HG03060 (cell line): Measurements from ENCODE around the gene NAA20.

Experiments
- ATAC-seq: cut with Tn5 transposase; IDR thresholded peaks from one replicate; pipeline ENCODE4 v1.9.1; 2021; ENCODE audit warnings: low read depth, moderate number of reproducible peaks; ENCODE audit not compliant: unreplicated experiment

The NAA20 gene

DNA sequence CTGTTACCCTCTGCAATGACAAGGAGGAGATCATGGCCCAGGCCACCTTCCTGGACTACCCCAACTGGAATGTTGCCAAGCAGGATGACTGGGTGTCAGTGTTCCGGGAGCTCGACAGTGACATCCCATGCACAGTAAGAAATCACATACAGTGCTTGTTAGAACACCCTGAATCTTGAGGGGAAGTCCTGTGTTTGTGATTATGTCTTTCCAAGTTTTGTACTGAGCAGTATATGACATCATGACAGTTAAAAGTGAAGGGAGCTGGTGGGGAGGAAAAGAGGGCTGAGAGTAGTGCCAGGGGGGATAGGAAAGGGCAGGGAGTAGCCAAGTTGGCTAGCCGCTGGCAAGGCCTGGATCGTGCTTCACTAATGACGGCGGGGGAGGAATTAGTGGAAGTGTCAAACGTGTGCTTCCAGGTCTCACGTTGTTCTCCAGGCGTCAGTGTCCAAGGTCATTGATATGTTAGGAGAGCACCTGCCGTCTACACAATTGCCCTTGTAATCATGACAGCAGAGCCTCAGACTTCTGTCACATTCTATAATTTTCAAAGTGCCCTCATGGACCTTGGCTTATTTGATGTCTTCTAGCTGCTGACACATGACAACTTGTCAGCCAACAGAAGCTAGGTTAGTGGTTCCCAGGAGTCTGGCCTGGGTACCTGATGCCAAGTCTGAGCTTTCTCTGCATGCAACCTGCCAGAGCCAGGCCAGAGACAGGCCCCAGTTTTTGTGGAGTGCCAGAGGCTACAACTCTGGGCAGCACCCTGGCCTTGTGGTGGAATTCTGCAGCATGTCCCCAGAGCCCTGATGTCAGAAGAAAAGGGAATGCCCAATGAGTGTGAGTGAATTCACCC lies 53.9 kb downstream of the NAA20 start:
- ATAC-seq: no peak

DNA sequence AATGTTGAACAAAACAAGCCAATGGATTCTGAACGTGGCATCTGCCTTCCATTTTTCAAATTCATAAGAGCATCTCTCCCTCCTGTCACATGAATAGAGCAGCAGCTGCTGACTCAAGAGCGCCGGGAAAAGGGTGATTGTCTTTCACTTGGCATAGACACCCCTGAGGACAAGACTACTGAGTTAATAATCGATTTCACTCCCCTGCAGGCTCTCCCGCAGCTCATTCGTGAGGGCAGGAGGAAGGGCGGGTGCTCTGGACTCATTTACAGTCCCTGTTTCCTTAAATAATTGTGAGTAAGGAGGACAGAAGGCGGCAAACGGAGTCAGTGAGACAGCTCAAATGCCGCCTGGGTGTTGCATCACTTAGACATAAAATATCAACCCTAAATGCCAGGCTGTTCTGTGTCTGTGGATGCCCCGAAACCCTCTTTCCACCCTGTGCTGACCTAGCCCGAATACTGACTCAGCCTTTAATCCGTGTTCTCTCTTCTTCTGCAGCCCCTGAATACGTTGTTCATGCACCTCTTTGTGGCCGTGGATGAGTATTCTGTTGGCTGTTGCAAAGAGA lies 56.7 kb downstream of the NAA20 start:
- no peak for ATAC-seq

DNA sequence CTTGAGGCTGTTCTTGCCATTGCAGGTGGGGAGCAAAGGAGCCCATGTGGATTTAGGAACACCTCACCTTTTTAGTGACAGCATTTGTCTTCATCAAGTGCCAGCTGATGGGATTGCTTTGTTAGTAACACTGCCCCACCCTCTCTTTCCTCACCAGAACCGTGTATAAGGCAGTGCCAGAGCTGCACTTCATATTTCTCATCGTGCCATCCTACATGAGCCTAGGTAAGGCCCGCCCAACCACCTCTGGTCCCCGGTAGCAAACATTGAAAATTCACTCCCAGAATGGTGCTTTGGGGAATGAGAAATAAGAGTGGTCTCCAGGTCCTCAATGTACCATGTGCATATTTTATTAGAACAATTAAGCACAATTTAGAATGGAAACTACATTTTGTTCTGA lies 57.9 kb downstream of the NAA20 start:
- ATAC-seq: no peak

DNA sequence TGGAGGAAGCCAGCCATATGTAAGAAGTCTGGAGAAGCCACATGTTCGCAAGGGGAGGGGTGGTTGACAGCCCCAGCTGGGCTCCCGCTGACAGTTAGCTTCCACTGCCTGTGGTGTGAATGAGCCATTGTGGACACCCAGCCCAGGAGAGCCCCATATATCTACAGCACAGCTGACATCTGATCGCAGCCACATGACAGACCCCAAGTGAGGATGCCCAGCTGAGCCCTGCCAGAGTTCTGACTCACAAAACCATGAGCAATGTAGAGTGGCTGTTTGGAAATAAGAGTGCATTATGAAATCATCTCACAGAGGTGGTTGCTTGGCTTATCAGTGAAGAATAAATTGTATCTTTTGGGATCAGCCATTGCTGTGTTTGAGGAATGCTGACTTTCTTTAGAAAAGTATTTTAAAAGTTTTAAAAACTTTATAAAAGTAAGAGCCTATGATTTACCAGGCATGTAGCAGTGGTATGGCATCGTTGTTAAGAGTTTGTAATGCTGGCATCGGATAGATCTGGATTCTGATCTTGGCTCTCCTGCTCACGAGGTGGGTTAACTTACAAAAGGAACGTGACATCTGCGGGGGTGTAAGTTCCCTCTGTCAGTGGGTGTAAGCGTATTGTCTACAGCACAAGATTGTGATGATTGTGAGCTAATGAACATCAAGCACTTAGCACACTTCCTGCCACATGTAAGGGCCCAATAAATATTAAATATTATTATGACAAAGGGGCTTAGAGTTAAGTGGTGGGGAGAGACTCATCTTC lies 59.3 kb downstream of the NAA20 start:
- ATAC-seq: no peak

DNA sequence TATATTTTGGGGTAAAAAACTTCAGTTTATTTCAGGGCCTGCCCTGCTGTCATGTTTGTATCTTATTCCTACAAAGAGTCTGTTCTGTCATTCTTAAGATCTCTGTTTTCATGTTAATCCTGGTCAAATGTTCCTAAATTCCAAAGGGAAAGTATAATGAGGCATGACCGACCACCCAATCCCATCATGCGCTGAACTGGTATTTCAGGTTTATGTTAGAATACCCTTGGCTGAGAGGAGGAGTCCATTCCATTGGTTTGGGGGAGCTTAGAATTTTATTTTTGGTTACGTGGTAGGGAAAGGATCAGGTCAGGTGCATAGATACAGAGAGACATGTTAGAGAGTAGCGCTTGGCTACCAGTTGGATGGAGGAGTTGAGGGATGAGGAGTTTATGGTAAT lies 60.9 kb downstream of the NAA20 start:
- no peak for ATAC-seq

DNA sequence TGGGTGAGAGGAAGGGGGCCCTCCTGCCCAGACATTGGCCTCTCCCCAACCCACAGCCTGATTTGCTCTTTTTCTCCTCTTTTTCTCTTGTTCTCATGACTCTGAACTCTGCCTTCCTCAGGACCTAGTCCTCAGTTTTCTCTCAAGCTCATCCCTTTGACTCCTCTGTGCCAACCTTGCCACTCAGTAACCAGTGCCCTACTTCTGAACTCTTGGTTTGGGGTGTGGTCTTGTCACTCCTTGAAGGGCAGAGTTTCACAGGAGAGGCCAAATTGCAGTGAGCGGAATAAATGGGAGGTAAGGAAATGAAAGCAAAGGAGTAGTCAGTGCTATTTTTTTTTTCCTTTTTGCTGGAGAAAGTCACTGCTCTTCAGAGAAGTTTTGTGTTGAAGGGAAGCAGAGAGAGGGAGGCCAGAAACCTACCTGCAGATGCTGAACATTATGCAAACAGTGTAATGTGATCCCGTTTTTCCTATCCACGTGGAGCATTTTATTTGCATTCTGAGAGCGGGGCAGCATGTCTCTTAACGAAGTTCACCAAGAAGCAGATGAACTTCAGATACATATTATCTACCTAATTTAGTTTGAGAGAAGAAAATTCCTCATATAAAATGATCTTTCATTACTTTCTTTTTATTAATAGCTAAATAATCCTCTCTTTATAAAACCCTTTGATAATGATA lies 62.1 kb downstream of the NAA20 start:
- no peak for ATAC-seq
